GM19025 (cell line): ENCODE results near the gene ZFHX3.
"Not testable (repeated sequence)": the region's sequence is repeated elsewhere in the genome, so short reads cannot be mapped to it uniquely, and the experiment has no call there.

ENCODE experiments used
- ATAC-seq: cut with Tn5 transposase; IDR thresholded peaks from one replicate; pipeline ENCODE4 v1.9.1; 2021; ENCODE audit warnings: mild to moderate bottlenecking, low read depth, moderate library complexity; ENCODE audit not compliant: unreplicated experiment

ZFHX3 gene

GRCh38 chr16:73006026-73006425 is 41.9 kb downstream of the ZFHX3 start:
- ATAC-seq = no peak

GRCh38 chr16:73002866-73003265 is 45.1 kb downstream of the ZFHX3 start:
- no peak for ATAC-seq

GRCh38 chr16:73000907-73001521 is 46.9 kb downstream of the ZFHX3 start:
- no peak for ATAC-seq

GRCh38 chr16:73000020-73000906 is 47.7 kb downstream of the ZFHX3 start:
- no peak for ATAC-seq

- no peak for ATAC-seq
Measured at GRCh38 chr16:72999541-73000019, 48.3 kb downstream of the ZFHX3 start.

- no peak for ATAC-seq
Measured at GRCh38 chr16:72997141-72997542, 50.8 kb downstream of the ZFHX3 start.

GRCh38 chr16:72996291-72997062 is 51.5 kb downstream of the ZFHX3 start:
- ATAC-seq = no peak

GRCh38 chr16:72995882-72996270 is 52.1 kb downstream of the ZFHX3 start:
- not testable (repeated sequence) for ATAC-seq

GRCh38 chr16:72995151-72995881 is 52.6 kb downstream of the ZFHX3 start:
- ATAC-seq = no peak

- no peak for ATAC-seq
Measured at GRCh38 chr16:72992142-72992601, 55.8 kb downstream of the ZFHX3 start.

GRCh38 chr16:72991644-72992043 is 56.3 kb downstream of the ZFHX3 start:
- ATAC-seq = no peak

GRCh38 chr16:72991211-72991610 is 56.7 kb downstream of the ZFHX3 start:
- ATAC-seq = no peak

- no peak for ATAC-seq
Measured at GRCh38 chr16:72990571-72990970, 57.4 kb downstream of the ZFHX3 start.

GRCh38 chr16:72989579-72990551 is 58.1 kb downstream of the ZFHX3 start:
- no peak for ATAC-seq

- not testable (repeated sequence) for ATAC-seq
Measured at GRCh38 chr16:72989203-72989578, 58.7 kb downstream of the ZFHX3 start.

GRCh38 chr16:72988569-72988968 is 59.4 kb downstream of the ZFHX3 start:
- no peak for ATAC-seq

- ATAC-seq = no peak
Measured at GRCh38 chr16:72987480-72987901, 60.4 kb downstream of the ZFHX3 start.

GRCh38 chr16:72985995-72986394 is 61.9 kb downstream of the ZFHX3 start:
- ATAC-seq = no peak
